Dedifferentiated amniotic fluid mesenchymal stem cell (primary cell): Measurements from ENCODE around the gene AAR2.

ENCODE experiments used
- DNase-seq: peaks from one replicate; pipeline ENCODE4 v3.0.0-alpha.2; 2016; ENCODE audit errors: extremely low spot score

The AAR2 gene

GRCh38 chr20:36279776-36280175 is 43.5 kb downstream of the AAR2 start:
- no peak for DNase-seq

DNA sequence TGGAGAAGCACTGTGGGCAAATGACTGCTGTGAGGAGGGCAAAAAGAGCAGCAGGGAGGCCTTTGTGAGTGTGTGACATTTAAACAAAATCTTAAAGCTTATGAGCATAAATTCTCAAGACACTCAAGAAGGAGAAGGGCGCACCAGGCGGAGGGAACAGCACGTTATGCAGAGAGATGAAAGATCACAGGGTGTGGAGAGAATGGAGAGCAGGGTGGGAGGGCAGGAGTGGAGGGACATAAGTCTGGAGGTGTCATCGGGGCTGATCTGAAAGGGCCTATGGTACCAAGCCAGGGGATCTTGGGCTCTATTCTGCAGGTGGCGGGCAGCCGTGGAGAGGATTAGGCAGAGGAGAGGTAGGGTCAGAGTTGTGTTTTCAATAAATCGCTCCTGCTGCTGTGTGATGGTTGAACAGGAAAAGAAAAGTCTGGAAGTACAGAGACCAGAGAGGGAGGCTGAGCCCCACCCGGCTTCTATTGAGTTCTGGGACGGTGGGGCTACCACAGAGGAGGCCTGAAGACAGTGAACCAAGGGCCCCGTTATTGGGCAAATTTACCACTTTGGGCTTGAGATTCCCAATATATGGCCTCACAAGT is 45.6 kb downstream of the AAR2 start:
- no peak for DNase-seq

DNA sequence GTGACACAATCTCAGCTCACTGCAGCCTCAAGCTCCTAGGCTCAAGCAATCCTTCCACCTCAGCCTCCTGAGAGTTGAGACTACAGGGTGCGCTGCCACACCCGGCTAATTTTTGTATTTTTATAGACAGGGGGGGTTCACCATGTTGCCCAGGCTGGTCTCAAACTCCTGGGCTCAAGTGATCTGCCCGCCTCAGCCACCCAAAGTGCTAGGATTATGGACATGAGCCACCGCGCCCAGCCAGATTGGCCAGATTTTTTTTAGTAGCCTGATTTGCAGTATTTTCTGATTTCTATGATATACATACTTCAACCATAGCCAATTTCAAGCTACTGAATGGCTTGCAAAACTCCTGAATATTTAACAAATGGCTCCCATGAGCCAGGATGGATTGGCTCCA is 48.5 kb downstream of the AAR2 start:
- DNase-seq, result no peak

GRCh38 chr20:36285746-36286447 is 49.6 kb downstream of the AAR2 start:
- DNase-seq, result no peak

DNA sequence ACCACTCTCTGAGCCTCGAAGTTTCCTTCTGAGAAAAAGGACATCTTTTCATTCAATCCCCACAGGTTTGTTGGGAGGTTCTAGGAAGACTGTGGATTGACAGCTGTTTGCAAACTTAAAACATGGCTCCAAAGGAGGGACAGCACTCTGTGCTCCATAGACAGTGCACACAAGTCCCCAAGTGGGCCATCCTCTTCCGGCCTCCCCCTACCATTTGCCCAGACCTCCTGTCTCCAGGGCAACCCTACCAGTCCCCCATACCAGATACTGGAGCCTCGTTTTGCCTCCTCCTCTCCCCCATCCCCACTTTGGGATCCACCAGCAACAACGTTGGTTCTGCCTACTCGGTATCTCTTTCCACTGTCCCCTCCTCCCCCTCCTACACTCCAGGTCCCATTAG is 61.4 kb downstream of the AAR2 start:
- no peak for DNase-seq

DNA sequence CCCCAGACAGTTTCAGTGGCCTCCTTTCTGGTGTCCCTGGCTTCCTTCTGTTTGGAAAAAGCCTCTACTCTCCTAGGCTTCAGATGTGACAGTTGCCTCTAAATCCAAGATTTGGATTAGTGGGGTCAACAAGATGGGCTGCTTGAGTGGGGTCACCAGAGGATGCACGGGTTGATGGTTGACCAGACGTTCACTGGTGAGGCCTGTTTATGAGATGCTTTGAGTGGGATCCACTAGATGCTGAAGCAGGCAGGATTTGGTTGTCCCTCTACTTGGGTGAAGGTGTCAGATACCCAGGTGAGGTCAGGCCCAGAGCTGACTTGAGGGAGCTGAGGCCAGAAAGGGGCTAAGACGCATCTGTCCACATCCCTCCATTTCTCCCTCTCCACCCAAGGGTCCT is 61.8 kb downstream of the AAR2 start:
- DNase-seq, result no peak

DNA sequence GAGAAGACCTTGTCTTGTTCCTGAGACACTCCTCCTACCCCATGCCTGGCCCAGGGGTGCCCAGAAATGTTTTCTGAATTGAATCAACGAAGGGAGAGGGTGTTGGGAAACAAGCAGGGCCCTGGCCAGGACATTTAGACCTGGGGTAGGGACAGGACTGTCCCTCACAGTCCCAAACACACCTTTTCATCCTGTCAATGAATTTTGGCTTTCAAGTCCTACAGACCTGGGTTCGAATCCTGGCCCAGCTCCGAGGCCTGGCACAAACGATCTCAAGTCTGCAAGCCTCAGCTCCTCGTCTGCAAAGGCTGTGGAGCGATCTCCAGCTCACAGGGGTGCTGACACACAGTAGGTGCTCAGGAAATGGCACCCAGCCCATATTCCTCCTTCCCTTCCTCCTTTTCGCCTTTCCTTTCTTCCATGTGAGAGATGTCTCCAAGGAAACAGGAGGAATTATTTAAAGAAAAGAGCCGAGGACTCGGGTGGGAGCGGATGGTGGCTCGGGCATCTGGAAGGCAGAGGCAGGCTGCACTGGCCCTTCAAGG is 62.6 kb downstream of the AAR2 start:
- DNase-seq, result no peak

GRCh38 chr20:36299459-36299858 is 63.2 kb downstream of the AAR2 start:
- DNase-seq, result no peak

GRCh38 chr20:36301359-36302119 is 65.3 kb downstream of the AAR2 start:
- no peak for DNase-seq

DNA sequence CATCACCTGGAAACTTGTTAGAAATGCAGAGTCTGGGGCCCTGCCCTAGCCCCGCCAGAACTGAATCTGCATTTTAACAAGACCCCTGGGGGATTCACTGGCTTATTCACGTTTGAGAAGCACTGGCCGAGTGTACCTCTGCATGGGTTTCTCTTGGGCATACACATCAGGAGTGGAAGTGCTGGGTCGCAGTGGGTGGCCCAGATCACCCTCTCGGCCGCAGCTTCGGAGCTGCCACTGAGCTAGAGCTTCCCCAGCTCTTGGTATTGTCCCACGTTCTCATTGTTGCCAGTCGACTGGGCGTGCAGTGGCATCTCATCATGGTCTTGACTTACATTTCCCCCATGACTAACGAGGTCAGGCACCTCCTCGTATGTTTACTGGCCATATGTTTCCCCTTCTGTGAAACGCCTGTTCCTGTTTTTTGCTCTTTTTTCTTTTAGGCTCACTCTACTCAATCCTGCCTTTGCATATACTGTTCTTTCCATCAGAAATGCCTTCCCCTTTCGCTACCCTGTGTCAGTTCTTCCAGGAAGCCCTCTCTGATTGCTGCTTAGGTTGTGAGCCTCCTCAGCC is 66.8 kb downstream of the AAR2 start:
- DNase-seq, result no peak

GRCh38 chr20:36303831-36304230 is 67.6 kb downstream of the AAR2 start:
- DNase-seq, result no peak

DNA sequence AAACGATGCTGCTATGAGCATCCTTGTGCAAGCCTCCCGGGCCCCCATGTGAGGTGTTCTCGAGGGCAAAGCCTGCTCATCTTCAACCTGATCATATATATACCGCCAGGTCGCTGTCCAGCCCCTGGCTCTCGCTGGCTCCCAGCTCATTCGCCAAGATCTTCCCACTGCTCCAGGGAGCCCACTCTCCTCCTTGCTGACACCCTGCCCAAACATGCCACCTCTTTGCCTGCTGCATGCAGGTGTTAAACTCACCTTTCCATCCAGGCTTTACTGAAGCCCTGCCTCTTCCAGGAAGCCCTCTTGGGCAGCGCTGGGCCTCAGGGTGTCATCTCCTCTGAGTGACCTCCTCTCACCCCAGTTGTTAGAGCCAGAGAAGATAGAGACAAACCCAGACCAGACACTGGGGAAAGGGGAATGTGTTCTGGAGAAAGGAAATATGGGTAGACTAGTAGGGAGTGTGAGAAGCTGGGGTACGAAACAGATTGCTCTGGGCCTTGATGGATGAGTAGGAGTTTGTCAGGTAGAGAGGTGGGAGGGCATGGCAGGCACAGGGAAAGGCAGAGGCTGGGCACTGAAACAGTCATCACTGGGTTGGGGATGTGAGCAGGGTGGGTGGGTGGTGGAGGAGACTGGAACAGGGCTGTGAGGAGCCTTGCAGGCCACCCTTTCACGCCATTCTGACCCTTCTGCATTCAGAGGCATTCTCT is 68.7 kb downstream of the AAR2 start:
- no peak for DNase-seq

DNA sequence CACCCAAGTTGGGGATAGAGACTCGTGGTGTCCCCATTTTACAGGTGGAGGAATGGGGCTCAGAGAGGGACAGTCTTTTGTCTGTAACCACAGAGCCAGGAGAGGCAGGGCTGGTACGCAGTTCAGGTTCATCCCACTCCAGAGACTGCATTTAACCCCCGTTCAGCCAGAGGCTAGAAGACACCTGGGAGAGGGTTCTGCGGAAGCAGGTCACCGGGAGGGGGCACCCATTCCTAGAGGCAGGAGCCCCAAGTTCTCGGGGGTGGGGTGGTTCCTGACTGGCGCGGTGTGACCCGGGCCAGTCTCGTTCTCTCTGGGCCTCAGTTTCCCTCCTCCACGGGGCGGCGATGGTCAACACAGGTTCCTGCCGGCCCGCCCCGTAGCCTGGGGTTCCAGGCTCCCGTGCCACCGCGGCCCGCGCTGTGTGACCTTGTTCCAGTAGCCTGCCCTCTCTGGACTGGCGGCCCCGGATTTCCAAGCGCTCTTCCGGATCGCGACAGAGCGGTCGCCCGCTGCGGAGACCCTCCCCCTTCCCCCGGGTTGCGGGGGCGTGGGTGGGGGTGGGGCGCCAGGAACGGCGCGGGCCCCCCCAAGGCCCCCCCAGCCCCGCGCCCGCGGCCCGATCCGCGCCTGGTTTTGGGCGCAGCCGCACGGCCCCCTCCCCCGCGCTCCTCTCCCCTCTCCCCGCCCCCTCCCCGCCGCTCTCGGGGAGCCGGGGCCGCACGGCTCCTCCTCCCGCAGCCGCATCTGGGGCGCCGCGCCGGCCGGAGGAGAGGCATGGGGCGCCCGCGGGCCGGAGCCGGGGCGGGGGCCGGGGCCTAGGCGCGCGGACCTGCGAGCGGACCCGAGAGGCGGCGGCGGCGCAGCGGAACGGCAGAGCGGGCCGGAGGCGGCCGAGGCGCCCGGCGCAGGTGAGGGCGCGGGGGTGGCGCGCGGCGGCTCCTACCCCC is 69.6 kb downstream of the AAR2 start, which contains the start of gene DLGAP4:
Gene DLGAP4, plus strand, starts transcription at position 738 of the 950 bp plus-strand sequence. CDS start 125,379 bp downstream, outside the sequence.
- no peak for DNase-seq
